Amygdala (tissue), 56 donors: ENCODE results near the gene BNIP1.
A peak's percentile ranks its signal among the peaks of the same experiment; 100 is the strongest.
"Not testable (repeated sequence)": the region's sequence is repeated elsewhere in the genome, so short reads cannot be mapped to it uniquely, and the experiment has no call there.

Experiments used
- DNase-seq, 56 donors: peaks; one replicate each; lab custom pipeline; 2025; lab: John Stamatoyannopoulos, UW

BNIP1 gene, protein sequence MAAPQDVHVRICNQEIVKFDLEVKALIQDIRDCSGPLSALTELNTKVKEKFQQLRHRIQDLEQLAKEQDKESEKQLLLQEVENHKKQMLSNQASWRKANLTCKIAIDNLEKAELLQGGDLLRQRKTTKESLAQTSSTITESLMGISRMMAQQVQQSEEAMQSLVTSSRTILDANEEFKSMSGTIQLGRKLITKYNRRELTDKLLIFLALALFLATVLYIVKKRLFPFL

DNA sequence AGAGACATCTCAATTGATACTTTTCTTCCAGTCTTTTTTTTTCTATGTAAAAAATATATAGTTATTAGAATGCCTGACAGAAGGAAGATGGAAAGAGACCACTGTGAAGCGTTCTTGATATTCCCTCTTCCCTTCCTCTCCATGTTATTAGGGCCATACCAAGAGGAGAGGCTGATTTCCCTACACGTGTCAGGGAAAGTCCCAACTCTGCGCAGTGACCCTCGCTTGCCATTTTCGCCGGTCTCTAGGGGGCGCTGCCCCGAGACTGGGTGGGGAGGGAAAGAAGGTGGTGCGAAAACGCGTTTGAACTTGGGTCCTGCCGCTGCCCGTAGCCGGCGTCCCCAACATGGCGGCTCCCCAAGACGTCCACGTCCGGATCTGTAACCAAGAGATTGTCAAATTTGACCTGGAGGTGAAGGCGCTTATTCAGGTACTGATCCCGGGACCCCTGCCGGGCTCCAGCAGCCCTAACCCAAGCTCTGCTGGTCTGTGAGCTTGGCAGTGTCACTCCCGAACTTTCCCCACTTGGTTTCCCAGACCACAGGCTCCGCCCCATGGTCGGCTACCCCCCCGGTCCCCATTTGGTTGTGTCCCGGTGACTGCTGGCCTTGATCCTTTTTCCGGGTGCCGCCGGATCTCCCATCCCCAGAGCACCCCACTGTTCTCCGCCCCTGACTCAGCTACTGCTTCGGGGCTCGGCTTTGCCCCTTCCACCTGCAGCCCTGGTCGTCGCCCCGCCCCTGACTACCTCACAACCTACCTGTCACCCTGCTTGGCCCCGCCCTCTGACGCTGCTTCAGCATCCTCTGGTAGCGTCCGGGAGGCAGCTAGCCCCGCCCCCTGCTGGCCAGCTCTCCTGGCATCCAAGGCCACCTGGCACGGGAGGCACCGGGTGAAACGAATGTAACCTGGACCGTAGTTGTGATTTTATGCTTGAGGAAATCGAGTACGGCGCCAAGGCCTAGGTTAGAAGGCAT, at the start of gene BNIP1:
BNIP1 (plus strand) TSS at position 332 of the 977 bp plus-strand sequence; CDS start at position 347, 15 bp downstream.
- peak; percentile 20 to 91 (median 81) for DNase-seq

DNA sequence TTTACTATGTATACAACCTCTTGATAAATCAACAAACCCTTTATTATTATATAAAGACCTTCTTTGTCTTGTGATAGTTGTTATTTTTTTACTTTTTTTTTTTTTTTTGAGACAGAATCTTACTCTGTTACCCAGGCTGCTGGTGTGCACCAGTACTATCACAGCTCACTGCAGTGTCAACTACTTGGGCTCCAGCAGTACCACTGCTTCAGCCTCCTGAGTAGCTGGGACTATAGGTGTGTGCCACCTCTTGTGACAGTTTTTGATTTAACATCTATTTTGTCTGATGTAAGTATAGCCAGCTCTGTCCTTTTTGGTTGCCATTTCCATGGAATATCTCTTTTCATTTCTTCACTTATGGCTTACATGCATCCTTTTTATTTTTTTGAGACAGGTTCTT, 45.5 kb upstream of the BNIP1 start:
- DNase-seq: no peak

DNA sequence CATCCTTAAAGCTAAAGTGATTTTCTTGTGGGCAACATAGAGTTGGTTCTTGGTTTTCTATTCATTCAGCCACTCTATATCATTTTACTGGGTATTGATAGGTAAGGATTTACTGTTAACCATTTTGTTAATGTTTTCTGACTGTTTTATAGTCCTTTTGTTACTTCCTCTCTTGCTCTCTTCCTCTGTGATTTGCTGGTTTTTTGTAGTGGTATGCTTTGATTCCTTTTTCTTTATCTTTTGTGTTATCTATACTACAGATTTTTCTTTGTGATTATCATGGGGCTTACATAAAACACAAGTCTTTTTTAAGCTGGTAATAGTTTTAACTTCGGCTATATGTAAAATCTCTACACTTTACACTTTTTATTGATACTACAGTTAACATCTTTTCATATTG, 44.9 kb upstream of the BNIP1 start:
- no peak for DNase-seq

DNA sequence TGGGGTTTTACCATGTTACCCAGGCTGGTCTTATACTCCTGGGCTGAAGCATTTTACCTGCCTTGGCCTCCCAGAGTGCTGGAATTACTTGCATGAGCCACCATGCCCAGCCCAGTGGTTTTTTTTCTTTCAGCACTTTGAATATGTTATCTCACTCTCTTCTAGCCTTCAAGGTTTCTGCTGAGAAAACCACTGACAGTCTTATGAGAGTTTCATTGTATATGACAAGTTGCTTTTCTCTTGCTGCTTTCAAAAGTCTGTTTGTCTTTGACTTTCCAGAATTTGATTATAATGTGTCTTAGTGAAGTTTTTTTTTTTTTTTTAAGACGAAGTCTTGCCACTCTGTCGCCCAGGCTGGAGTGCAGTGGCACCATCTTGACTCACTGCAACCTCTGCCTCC, 43.1 kb upstream of the BNIP1 start:
- no peak for DNase-seq

DNA sequence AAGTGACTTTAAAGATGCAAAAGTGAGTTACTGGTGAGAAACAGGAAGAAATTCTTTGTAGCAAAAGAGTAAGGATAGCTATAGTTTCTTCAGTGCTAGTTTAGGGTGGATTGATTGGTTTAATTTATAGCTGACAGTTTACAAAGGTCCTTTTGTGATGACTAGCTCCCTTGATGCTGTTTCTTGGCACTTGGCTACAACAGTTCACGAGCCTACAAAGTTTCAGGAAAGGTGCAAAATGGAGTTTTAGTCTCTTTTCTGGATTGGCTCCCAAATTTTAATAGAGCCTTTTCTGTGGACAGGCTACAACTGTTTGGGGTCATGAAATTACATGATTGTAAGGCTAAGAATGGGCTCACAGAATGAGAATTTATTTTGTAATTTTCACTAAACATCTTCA, 40.9 kb upstream of the BNIP1 start:
- DNase-seq: no peak

DNA sequence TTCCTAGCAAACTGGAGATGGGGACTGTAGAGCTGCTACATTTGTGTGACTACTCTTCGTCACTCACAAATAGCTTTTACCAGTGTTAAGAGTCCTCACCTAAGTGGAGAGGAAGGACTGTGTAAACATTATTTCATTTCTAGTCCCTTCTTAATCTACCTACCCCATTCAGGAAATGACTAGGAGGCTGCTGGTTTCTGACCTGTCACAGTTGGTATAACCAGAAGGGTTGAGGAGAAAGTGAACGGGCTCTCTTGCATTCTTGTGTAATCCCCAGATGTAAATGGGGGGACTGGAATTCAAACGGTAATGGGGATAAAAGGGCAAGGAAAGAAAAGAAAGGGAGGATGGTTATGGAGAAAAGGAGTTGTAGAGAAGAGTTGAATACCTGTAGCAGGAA, 35.4 kb upstream of the BNIP1 start:
- DNase-seq: no peak

DNA sequence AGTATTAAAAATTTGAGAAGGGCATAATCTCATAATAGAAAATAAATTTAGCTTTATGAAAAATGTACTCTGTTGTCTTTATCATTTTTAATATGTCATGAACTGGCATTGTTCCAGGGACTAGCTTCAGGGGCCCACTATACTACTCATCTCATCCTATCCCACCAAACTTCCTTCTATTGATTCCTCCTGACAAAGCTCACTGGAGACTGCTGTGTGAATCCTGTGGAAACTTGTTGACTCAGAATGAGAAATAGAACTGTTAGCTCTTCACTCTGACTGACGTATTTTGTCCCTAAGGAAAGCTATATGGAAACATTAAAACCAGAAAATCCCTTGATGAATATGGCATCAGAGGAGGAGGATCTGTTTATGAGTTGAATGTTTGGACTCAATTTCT, 29.8 kb upstream of the BNIP1 start:
- no peak for DNase-seq

DNA sequence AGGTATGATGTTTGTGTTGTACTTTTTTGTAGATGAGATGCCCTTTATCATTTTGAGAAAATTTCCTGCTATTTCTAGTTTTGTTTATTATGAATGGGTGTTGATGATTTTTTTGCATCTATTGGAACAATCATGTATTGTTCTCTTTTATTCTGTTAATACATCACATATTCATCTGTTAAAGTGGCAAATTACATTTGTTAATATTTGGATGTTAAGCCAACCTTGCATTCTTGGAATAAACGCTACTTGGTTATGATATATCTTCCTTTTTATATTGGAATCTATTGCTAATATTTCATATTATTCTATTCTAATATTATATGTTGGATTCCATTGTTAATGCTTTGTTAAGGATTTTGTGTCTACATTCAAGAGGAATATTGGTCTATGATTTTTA, 24.6 kb upstream of the BNIP1 start:
- DNase-seq: no peak

DNA sequence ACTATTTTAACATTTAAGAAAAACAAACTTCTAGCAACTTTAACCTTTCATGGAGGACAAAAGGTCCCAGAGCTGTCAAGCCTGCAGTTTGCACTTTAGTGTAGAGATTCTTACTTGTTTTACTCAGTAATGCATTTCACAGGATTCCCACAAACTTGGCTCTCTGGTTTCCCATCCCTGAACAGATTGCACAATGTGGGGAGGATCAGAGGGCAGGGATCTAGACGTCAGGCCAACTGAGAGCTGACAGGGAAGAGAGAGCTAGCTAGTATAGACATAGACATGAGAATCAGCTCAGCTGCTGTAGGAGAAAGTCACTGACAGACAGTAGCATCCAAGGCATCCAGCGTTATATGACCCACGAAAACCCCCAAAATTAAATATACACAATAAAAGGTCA, 20.9 kb upstream of the BNIP1 start:
- no peak for DNase-seq

DNA sequence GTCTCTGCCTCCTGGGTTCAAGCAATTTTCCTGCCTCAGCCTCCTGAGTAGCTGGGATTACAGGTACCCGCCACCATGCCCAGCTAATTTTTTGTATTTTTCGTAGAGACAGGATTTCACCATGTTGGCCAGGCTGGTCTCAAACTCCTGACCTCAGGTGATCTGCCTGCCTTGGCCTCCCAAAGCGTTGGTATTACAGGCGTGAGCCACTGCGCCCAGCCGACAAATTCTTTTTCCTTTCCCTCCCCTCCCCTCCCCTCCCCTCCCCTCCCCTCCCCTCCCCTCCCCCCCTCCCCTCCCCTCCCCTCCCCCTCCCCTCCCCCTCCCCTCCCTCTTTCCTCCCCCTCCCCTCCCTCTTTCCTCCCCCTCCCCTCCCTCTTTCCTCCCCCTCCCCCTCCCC, 12.2 kb upstream of the BNIP1 start:
- not testable (repeated sequence) for DNase-seq

DNA sequence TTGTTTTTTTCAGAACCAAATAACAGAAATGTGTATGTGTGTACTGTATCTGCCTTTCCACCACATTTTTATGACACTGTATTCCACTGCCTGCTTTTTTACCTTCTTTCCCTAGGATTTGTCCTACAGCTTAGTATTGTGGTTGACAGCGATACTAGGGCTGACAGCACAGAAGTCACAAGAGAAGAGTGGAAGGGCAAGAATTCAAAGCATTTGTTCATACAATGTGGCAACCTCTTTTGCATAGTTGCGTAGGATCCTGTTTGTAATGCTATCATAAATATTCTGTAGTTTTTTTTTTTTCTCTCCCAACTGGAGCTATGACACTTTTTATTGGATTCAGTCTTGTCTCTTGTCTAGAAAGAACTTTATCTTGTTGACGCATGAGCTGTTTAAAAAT, 5.6 kb upstream of the BNIP1 start:
- no peak for DNase-seq

DNA sequence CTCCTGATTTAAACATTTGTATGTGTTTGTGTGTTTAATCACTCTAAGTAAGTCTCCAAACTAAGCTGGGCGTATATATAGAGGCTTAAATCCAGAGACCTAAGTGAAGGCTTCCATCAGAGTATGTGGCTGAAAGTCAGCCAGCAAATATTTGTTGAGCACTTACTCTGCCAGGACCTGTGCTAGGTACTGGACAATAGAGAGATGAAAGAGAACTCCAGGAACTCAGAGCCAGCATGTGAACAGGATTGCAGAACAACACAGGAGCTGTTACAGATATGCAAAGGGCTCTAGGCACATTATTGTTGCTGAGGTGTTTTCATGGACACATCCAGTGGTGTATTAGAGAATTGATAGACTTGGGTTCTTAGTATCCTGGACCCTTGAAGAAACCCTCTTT, 4.7 kb upstream of the BNIP1 start:
- no peak for DNase-seq

DNA sequence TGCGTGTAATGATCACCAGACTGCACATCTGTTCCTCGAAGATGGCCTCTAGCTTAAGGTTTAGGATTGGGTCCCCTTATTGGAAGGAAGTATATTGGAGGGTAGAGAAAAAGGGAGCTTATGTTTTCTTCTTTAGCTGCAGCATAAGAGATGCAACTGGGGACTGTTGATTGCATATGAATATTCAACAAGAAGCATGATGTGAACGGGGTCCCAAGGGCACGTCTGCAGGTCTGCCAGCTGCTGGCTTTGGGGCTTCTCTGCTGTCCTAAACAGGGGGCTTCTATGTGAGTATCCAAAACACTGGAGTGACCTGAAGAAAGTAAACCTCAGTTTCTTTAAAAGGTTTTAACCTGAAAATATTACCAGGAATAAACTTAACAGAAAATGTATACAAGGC, 3.6 kb upstream of the BNIP1 start:
- no peak for DNase-seq

DNA sequence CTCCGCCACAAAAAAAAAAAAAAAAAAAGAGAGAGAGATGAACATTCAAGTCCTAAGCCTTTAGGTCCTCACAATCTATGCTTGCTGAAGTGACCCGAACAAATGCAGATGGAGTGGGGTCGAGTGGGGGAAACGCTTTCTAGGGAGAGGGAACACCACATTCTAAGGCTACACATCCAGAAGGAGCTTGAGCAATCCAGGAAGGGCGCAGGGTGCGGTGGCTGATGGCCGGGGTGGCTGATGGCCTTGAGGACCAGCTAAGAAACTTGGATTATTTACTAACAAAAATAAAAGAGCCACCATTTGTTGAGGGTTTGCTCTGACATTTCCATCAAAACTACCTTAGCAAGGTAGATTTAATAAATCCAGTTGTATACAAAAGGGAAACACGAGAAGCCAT, 764 bp upstream of the BNIP1 start:
- DNase-seq: no peak

DNA sequence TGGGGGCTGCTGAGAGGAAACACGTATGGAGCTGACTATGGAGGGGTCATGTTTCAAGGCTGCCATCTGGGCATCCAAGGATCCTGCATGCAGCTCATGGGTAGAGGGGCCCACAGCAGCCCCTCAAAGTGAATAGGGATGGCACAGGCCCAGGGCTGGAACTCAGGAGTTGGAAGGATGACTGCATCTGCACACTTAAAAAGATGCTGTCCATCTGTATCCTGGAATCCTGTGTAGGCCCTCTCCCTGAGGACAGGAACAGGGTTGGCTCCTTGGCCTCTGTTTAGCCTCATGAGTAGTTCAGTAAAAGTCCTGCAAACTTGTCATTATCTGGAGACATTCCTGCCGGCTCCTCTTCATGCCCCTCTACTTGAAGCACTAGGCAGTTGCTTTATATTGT, 4.0 kb downstream of the BNIP1 start:
- no peak for DNase-seq

DNA sequence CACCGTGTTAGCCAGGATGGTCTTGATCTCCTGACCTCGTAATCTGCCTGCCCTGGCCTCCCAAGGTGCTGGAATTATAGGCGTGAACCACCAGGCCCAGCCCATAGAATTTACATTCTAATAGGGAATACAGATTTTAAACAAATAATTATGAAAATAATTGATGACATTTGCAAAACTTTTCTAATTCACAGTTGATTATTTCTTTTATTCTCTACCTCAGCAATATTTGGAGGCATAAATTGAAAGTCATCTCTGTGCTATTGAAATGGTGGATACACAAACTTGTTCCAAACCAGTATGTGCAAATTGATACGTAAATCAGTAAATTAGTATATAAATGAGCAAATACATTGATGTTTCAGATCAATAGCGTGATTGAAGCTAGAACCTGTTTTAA, 8.2 kb downstream of the BNIP1 start:
- DNase-seq: no peak

DNA sequence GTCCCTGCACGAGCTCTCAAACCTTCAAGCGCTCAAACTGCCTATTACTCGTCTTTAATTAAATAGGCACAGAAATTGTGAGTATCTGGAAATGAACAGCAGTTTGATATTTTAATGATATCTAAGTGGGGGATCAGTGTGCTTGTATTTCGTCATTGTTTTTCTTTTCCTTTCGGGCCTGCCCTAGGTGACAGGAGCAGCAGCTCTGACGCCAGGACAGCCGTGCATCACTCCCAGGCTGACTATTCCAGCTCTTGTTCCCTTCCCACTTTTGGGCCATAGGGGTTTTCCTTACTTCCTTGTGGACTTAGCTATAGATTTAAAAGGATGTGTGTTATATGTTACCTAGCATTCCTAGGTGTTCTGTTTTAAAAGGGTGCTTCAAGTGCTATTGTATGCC, 9.5 kb downstream of the BNIP1 start:
- DNase-seq: no peak

DNA sequence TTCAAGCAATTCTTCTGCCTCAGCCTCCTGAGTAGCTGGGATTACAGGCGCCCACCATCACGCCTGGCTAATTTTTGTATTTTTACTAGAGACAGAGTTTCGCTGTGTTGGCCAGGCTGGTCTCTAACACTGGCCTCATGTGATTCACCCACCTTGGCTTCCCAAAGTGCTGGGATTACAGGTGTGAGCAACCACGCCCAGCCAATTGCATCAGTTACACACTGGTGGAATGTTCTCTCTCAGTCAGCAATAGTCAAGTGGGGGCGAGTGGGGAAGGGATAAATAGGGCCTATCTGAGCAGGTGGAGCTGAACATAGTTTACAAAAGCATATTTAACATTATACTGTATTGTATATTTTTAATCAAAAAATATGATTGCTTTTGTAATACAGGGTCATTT, 10.3 kb downstream of the BNIP1 start:
- DNase-seq: not testable (repeated sequence)

DNA sequence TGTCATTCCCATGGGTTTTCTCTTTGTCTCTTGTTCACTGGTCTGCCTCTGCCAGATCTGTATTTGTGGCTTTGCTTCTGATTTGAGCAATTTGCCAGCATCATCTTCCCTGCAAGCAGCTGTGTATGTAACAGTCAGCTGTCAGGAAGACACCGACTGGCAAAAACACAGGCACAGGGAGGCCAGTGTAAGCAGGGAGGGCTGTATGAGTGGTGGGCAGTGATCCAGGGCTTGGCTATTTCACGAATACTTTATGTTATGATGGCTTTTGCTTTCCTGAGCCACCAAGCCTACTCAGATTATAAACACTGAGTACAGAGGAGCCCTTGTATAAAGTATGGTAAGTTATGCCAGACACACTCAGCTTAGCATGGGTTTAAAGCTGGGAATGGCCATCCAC, 11.6 kb downstream of the BNIP1 start:
- DNase-seq: peak in 41 of 56 donors; percentile 1 to 71 (median 35)

DNA sequence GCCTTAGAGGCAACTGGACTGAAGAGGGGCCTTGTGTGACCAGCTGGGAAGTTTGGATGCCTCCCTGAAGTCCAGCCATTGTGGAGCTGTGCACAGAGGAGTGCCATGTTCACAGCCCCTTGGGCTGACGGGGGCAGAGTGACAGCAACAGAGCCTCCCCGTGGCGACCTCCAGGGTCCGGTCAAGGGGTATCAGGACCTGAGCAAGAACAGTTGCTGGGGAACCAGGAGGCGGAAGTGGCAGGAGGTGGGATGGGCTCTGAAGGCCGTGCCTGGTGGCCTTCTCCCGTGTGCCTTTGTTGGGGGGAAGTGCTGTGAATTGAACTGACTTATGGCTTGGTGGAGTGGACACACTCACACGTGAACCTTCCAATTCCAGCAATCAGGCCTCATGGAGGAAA, 14.0 kb downstream of the BNIP1 start:
- DNase-seq: no peak

DNA sequence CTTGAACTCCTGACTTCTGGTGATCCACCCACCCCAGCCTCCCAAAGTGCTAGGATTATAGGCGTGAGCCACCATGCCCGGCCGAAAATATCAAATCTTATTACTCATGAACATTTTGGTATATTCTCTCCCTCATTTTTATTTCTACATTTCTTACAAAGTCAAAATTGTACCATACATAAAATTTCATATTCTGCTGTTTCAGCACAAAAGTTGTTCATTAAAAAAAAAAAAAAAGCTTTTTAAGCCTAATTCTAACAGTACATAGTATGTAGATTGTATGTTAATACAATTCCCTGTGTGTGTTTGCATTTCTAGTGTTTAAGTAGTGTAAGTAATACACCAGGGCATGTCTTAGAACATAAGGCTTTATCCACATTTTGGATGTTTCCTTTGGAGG, 14.9 kb downstream of the BNIP1 start:
- DNase-seq: no peak

DNA sequence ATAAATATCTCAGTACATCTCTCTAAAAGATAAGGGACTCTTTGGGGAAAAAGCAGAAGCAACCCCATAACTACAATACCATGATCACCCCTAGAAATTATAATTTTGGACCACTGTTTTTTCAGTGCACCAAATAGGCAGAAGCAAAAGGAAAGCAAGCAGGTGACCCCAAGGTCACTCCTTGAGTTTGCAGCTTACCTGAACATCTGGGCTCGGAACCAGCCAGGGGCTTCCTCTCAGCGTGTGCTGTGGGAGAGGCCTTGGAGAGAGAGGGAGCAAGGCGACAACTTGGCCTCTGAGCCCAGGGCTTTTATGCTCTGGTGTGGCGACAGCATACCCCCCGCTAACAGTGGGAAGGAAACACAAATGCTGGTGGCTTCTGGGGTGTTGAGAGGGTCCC, 16.8 kb downstream of the BNIP1 start:
- DNase-seq: no peak
